NCI-H748 (cell line): Measurements from ENCODE around the gene CCDC92.

Source experiments
- DNase-seq: peaks from one replicate; lab custom pipeline; 2025; ENCODE audit not compliant: unreplicated experiment; lab: John Stamatoyannopoulos, UW

The CCDC92 gene

GRCh38 chr12:124002021-124002644 lies 29.5 kb upstream of the CCDC92 start:
- no peak for DNase-seq

DNA sequence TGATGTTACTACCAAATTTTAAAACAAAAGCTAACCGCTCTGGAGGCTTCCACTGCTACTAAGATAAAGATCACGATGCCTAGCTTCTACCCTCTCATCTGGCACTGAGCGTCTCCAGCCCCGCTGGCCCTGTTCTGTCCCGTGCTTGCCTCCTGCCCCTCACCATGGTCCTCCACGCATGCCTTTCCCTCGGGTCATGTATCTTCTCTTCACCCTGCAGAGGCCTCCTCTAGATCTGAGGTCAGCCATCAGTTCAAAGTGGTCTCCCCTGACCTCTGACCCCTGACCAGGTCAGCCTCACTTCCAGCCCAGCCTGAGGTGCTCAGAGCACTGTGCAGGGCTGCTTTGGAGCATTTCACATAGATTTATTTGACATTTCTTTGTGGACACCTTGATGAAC lies 28.7 kb upstream of the CCDC92 start:
- no peak for DNase-seq

DNA sequence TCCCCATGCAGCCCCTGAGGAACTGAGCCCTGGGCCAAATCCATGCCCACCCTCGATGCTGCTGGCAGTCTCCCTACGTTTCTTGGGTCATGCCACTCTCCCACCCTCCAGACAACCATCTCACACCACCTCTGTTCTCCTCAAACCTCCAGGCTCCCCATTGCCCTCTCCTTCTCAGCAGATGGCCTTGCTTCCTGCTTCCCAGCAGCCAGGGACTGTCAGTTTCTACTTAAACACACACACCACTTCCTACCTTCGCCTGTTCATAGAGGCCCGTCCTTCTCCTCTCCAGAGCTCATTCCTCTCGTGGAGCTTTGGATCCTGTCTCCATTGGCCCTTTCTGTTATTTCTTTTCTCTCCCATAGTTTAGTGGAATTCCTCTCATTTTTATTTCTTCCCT lies 27.5 kb upstream of the CCDC92 start:
- DNase-seq = no peak

GRCh38 chr12:123998991-123999359 lies 26.3 kb upstream of the CCDC92 start:
- no peak for DNase-seq

GRCh38 chr12:123998344-123998990 lies 25.8 kb upstream of the CCDC92 start:
- no peak for DNase-seq

DNA sequence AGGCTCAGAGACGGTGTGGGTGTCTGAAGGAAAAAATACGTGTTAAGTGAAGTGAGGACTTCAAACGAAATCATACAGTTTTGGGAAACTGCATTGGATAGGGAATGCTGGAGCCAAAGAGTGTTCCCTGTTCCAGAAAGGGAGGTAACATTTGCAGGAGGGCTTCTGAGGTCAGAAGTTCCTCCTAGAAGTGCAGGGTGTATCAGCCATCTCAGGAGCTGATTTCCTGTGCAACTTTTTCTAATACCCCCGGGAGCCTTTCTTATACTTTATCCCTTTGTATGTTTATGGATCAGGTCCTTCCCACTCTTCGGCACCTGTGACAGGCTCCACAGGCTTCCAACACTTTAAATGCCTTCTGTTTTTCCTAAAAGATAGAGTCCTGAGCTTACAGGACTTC lies 25.3 kb upstream of the CCDC92 start:
- no peak for DNase-seq

GRCh38 chr12:123997033-123997822 lies 24.6 kb upstream of the CCDC92 start:
- no peak for DNase-seq

DNA sequence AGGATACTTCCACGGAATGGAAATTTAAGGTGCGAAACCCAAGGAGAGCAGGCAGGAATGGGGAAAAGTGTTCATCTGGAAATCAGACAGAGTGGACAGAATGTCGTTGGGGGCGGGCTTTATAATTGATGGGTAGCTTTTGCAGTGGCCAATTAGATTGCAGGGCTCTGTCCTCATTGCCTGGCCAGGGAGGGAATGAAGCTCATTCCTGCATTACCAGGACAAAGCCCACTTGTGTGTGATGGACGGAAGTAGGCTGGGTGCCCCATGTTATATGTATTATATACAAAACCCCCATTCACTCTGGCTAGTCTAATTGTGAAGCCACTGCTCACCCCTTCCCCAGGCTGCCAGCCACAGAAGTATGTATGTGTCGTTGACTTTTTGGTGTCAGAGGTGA lies 23.9 kb upstream of the CCDC92 start:
- DNase-seq = no peak

- no peak for DNase-seq
These were observed 22.6 kb upstream of the CCDC92 start for GRCh38 chr12:123995023-123995748.

GRCh38 chr12:123992118-123992825 lies 19.6 kb upstream of the CCDC92 start:
- no peak for DNase-seq

GRCh38 chr12:123991372-123991951 lies 18.8 kb upstream of the CCDC92 start:
- no peak for DNase-seq

- no peak for DNase-seq
These were observed 17.9 kb upstream of the CCDC92 start for GRCh38 chr12:123990511-123990910.

DNA sequence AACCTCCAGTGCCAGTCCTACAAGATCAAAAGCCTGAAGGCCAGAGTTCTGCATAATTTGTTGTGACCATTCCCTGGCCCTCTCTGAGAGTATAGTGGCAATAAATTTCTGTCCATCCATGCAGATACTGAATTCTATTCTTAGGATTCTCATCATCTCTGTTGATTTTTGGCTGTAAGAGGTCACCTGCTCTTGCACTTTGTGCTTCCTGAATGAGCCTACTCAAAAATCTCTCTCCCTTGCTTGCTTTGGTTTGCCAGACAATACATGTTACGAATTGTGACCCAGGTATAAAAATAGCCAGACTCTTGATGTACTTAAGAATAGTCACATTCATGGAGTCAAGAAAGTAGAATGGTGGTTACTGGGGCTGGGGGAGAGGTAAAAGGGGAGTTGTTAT lies 17.1 kb upstream of the CCDC92 start:
- no peak for DNase-seq

DNA sequence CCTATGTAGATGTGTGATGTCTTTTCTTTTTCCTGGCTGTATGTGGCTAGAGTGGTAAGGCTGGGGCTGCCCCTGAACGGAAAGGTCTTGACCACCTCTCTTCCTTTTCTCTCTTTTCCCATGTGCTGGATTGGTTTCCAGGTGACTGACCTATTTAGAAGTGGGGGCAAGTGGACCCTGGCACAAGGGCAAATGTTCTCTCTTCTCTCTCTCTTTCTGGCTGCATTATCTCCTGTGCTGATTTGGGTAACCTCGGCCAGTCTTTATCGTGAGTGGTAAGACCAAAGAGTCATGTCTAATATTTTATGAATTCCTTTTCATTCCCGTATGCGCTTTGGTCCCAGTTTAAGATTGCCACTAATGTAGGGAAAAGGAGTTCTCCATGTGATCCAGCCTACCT lies 16.5 kb upstream of the CCDC92 start:
- no peak for DNase-seq

DNA sequence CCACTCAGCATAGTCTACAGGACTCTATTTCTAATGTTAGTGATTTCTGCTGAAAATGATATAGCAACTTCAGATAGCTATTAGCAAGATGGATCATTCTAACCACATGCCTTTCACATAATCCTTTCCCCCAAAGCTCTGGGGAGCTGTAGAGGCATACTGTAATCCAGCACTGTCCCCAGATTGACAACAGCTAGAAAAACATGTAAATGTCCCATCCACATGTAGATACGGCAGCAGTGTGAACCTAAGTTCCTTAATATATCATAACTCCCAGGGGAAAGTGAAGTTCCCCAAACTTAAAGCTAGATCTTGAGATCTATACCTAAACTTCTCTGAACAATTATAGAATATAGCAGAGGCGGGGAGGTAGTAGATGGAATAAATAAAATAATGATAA lies 14.4 kb upstream of the CCDC92 start:
- DNase-seq = no peak

- no peak for DNase-seq
These were observed 13.8 kb upstream of the CCDC92 start for GRCh38 chr12:123986374-123986965.

GRCh38 chr12:123984903-123985302 lies 12.3 kb upstream of the CCDC92 start:
- no peak for DNase-seq

- DNase-seq = peak; percentile 59
These were observed 11.3 kb upstream of the CCDC92 start for GRCh38 chr12:123983822-123984485.

- DNase-seq = no peak
These were observed 9.6 kb upstream of the CCDC92 start for GRCh38 chr12:123982269-123982668.

DNA sequence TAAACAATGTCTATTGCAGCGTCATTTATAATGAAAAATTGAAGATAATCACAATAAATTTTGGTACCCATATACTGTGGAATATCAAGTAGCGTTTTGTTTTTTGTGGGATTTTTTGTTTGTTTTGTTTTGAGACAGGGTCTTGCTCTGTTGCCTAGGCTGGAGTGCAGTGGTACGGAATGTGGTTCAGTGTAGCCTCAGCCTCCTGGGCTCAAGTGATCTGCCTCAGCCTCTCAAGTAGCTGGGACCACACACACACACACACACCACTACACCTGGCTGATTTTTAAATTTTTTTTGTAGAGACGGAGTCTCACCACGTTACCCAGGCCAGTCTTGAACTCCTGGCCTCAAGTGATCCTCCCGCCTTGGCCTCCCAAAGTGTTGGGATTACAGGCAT lies 6.9 kb upstream of the CCDC92 start:
- no peak for DNase-seq
